ENCODE results near the gene GSC2.

- no peak for TF ChIP-seq POLR2A (IDR thresholded peaks at IDR 0.05)
- TF ChIP-seq, protein P1, sequence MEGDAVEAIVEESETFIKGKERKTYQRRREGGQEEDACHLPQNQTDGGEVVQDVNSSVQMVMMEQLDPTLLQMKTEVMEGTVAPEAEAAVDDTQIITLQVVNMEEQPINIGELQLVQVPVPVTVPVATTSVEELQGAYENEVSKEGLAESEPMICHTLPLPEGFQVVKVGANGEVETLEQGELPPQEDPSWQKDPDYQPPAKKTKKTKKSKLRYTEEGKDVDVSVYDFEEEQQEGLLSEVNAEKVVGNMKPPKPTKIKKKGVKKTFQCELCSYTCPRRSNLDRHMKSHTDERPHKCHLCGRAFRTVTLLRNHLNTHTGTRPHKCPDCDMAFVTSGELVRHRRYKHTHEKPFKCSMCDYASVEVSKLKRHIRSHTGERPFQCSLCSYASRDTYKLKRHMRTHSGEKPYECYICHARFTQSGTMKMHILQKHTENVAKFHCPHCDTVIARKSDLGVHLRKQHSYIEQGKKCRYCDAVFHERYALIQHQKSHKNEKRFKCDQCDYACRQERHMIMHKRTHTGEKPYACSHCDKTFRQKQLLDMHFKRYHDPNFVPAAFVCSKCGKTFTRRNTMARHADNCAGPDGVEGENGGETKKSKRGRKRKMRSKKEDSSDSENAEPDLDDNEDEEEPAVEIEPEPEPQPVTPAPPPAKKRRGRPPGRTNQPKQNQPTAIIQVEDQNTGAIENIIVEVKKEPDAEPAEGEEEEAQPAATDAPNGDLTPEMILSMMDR (IDR thresholded peaks at IDR 0.05 in 4 of 5, conservative IDR thresholded peaks at IDR 0.05 in 1 of 5): no peak
Measured at GRCh38 chr22:19143212-19143611, 6.9 kb downstream of the GSC2 start.
